ENCODE results near the gene SLC34A3. TPM values are rescaled to one million over a fixed set of nuclear protein-coding genes. Genes with fewer than 3 reads are reported as not detected.

Gene SLC34A3
- total RNA-seq, 1 experiment from 2014 or later, result 0.26 TPM

DNA sequence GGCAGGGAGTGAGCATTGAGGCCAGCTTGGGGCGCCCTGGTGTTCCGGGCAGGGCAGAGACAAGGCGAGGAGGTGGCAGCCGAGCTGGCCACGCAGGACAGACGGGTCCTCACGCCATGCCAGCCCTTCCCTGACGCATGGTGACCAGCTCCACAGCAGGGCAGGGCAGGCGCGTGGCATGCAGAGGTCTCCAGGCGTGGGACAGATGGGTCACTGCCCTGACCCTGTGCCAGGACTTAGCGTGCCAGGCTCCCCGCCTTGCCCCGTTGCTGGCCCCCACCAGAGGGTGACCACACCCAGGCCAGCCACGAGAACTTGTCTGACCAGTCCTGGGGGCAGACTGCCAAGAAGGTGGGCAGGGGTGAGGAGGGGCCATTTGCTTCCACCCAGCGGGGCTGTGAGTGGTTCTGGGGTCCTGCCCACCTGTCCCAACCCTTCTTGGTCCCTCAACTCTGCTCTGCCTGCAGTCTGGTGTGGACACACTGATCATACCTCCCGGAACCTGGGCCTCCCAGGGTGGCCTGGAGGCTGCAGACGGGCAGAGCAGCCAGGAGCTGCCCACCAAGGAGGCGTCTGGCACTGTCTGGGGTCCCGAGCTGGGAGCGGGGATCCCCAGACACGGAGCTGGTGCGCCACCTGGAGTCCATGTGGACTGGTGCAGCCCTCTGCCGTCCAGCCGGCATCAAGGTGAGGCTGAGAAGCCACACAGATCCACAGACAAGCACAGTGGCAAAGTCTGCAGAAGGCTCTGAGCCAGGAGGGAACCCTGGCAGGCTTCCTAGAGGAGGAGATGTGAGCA, 3.4 kb upstream of the SLC34A3 start, which contains the start of gene RNF224:
TSS of gene RNF224 (plus strand) at position 449 of the 799 bp plus-strand sequence. CDS start 834 bp downstream, outside the sequence.
- no peaks in the 10 kb centered on the region for H3K27me3 Mint-ChIP-seq (ENCODE audit: unreplicated experiment)
- no TSS peak for BruUV-seq (replicated peaks)
- CTCF ChIA-PET, result interaction anchor here (0.5 to 2.4 kb wide), 13 partner anchors 9 to 107 kb away, joined by 3 to 11 read pairs (median 4); partner anchors contain the start of genes ANAPC2 and SSNA1
- H3K4me3 Mint-ChIP-seq (ENCODE audit: low read depth, unreplicated experiment), result peak within 1 kb of the TSS; percentile 72
- intact Hi-C loops (cut with micrococcal nuclease; ENCODE audit: unreplicated experiment), result loop anchor here (2.0 to 5.0 kb wide), 2 partner anchors 50 to 110 kb away; no protein-coding TSS in a partner anchor
- H3K9me3 Mint-ChIP-seq (ENCODE audit: low read depth, unreplicated experiment), result no peaks in the 10 kb centered on the region
- peaks cover 19% of the 10 kb centered on the region for H3K4me1 Mint-ChIP-seq (ENCODE audit: low read depth, unreplicated experiment)
- TF ChIP-seq, protein P1, sequence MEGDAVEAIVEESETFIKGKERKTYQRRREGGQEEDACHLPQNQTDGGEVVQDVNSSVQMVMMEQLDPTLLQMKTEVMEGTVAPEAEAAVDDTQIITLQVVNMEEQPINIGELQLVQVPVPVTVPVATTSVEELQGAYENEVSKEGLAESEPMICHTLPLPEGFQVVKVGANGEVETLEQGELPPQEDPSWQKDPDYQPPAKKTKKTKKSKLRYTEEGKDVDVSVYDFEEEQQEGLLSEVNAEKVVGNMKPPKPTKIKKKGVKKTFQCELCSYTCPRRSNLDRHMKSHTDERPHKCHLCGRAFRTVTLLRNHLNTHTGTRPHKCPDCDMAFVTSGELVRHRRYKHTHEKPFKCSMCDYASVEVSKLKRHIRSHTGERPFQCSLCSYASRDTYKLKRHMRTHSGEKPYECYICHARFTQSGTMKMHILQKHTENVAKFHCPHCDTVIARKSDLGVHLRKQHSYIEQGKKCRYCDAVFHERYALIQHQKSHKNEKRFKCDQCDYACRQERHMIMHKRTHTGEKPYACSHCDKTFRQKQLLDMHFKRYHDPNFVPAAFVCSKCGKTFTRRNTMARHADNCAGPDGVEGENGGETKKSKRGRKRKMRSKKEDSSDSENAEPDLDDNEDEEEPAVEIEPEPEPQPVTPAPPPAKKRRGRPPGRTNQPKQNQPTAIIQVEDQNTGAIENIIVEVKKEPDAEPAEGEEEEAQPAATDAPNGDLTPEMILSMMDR (IDR thresholded peaks at IDR 0.05; ENCODE audit: unreplicated experiment), result peak; percentile 77
- H3K27ac Mint-ChIP-seq (ENCODE audit: unreplicated experiment), result peak within 1 kb of the TSS; percentile 95
- peaks cover 30% of the 10 kb centered on the region for H3K36me3 Mint-ChIP-seq (ENCODE audit: insufficient read depth, unreplicated experiment)
- DNase-seq, result peak; percentile 92

DNA sequence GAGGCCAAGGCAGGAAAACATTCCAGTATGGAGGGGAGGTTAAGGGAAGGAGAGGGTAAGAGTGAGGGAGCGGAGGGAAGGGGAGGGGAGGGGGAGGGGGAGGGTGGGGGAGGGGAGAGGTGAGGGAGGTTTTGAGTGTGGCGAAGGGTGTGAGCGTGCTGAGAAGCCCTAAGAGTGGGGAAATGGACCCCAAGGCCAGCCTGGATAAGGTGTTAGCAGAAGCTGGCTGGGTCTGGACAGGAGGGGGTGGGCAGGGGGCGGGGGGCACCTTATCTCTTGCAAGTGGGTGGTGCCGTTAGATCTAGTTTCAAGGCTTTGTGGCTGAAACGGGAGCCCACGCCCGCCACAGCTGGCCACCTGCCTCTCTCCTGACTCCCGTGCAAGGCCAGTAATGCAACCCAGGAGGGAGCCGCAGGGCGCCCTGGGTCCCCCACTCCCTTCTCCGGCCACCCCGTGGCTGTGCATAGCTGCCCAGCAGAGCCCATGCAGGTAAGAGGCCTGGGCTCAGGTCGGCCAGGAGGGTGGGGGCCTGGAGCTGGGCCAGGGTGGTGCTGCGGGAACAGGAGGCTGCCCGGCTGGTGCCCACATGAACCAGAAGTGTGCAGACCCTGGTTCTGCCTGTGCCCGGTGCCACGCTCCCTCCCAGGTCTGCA, 2.7 kb upstream of the SLC34A3 start:
- Mint-ChIP-seq H3K27me3 (ENCODE audit: unreplicated experiment) (no peaks in the 10 kb centered on the region), H3K36me3 (ENCODE audit: insufficient read depth, unreplicated experiment) (peaks cover 27% of the 10 kb centered on the region), H3K27ac (ENCODE audit: unreplicated experiment) (peak overlapping the region; percentile 95), H3K4me1 (ENCODE audit: low read depth, unreplicated experiment) (peaks cover 19% of the 10 kb centered on the region), H3K4me3 (ENCODE audit: low read depth, unreplicated experiment) (peak overlapping the region; percentile 72), H3K9me3 (ENCODE audit: low read depth, unreplicated experiment) (no peaks in the 10 kb centered on the region)
- no peak for DNase-seq
- CTCF ChIA-PET, result interaction anchor here (0.6 to 2.4 kb wide), 11 partner anchors 9 to 108 kb away, joined by 3 to 11 read pairs (median 4); partner anchors contain the start of genes ANAPC2 and SSNA1
- TF ChIP-seq, protein P1 (IDR thresholded peaks at IDR 0.05; ENCODE audit: unreplicated experiment), result no peak
- BruUV-seq (replicated peaks), result no TSS peak
- intact Hi-C loops (cut with micrococcal nuclease; ENCODE audit: unreplicated experiment), result loop anchor here (2.0 to 5.0 kb wide), 2 partner anchors 51 to 111 kb away; no protein-coding TSS in a partner anchor

DNA sequence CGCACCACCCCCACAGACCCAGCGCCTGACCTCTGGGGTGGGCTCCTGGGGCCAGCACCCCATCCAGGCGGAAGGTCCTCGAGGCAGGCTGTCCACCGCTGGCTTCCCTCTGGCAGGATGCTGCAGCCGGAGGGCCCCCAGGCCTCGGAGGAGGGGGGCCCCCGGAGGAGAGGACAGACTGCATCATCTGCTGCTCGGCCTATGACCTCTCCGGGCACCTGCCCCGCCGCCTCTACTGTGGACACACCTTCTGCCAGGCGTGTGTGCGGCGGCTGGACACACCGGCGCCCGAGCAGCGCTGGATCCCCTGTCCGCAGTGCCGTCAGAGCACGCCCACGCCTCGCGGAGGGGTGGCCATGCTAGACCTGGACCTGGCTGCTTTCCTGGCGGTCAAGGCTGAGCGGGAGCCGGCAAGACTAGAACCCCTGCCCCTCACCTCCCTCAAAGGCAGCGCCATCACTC, 2.2 kb upstream of the SLC34A3 start:
- H3K27me3 Mint-ChIP-seq (ENCODE audit: unreplicated experiment), result no peaks in the 10 kb centered on the region
- H3K4me1 Mint-ChIP-seq (ENCODE audit: low read depth, unreplicated experiment), result peaks cover 19% of the 10 kb centered on the region
- peaks cover 21% of the 10 kb centered on the region for H3K36me3 Mint-ChIP-seq (ENCODE audit: insufficient read depth, unreplicated experiment)
- intact Hi-C loops (cut with micrococcal nuclease; ENCODE audit: unreplicated experiment), result loop anchor here (5.0 kb wide), 1 partner anchor 51 kb away; no protein-coding TSS in a partner anchor
- no TSS peak for BruUV-seq (replicated peaks)
- TF ChIP-seq, protein P1 (IDR thresholded peaks at IDR 0.05; ENCODE audit: unreplicated experiment), result no peak
- no peak overlapping the region for H3K27ac Mint-ChIP-seq (ENCODE audit: unreplicated experiment)
- CTCF ChIA-PET, result interaction anchor here (0.6 to 2.4 kb wide), 3 partner anchors 8 to 39 kb away, joined by 3 to 7 read pairs (median 3); no protein-coding TSS in a partner anchor
- no peak overlapping the region for H3K4me3 Mint-ChIP-seq (ENCODE audit: low read depth, unreplicated experiment)
- no peak for DNase-seq
- H3K9me3 Mint-ChIP-seq (ENCODE audit: low read depth, unreplicated experiment), result no peaks in the 10 kb centered on the region
